Vagina (tissue), 2 donors: ENCODE measurements around the gene LRMDA. TPM values are rescaled to one million over a fixed set of nuclear protein-coding genes. Genes with fewer than 3 reads are reported as not detected.

Experiments used
- DNase-seq, 2 donors: peaks; one replicate each; pipeline ENCODE4 v3.0.0-alpha.2; 2017; ENCODE audit errors: extremely low spot score in 2 of 2
- H3K27ac ChIP-seq: fragments of 200-600 bp; sonication (generic); one replicate; pipeline ENCODE4 v1.5.1; 2019
- H3K27me3 ChIP-seq: fragments of 200-600 bp; sonication (generic); one replicate; pipeline ENCODE4 v1.5.1; 2019
- H3K36me3 ChIP-seq, 2 donors: fragments of 200-600 bp; sonication (generic); one replicate each; pipeline ENCODE4 v1.5.1; 2017 to 2019
- H3K4me1 ChIP-seq: fragments of 200-600 bp; sonication (generic); one replicate; pipeline ENCODE4 v1.5.1; 2019
- H3K4me3 ChIP-seq, 2 donors: fragments of 200-600 bp; sonication (generic); 1 replicate in 1 of 2; 2 replicates in 1 of 2; pipeline ENCODE4 v1.5.1; 2016 to 2019
- H3K9me3 ChIP-seq: fragments of 200-600 bp; sonication (generic); one replicate; pipeline ENCODE4 v1.5.1; 2019
- POLR2A ChIP-seq, 2 donors: fragments of 450-650 bp; IDR thresholded peaks; one replicate each; pipeline ENCODE4 v1.6.1; 2017; ENCODE audit warnings: antibody characterized with exemption in 2 of 2, mild to moderate bottlenecking in 2 of 2, moderate library complexity in 2 of 2
- POLR2AphosphoS5 ChIP-seq, 2 donors: sonication (generic); formaldehyde crosslinking; IDR thresholded peaks; one replicate each; pipeline ENCODE4 v1.9.0; 2017; ENCODE audit warnings: antibody characterized with exemption in 2 of 2, mild to moderate bottlenecking in 2 of 2, low read depth in 1 of 2; ENCODE audit not compliant: insufficient read depth in 1 of 2
- intact Hi-C: fragments of 100-400 bp; cut with DNase I; formaldehyde crosslinking; loops from one replicate; pipeline ENCODE4 v1.15.1; 2023
- total RNA-seq: library from RNA; depleted of rRNA; stranded (reverse); fragments of >200 nt; gene quantifications from one replicate; pipeline ENCODE4 v1.2.3, GENCODE V29; 2016
- TF ChIP-seq, protein P1 (sequence below), 3 experiments: fragments of 450-650 bp in 2 of 3; fragments of 200-600 bp in 1 of 3; sonication (generic) in 1 of 3; IDR thresholded peaks; one replicate each; pipeline ENCODE4 v1.5.1; 2017 to 2019; ENCODE audit warnings: antibody characterized with exemption in 3 of 3, mild to moderate bottlenecking in 2 of 3, moderate library complexity in 2 of 3

LRMDA gene
- total RNA-seq, 1 donor from 2014 or later, result 22.6 TPM

- intact Hi-C loops, result no loop called here
- H3K4me1 ChIP-seq, result no peaks in the 10 kb centered on the region
- TF ChIP-seq POLR2AphosphoS5 (IDR thresholded peaks at IDR 0.05; ENCODE audit: insufficient read depth in 1 of 2, low read depth in 1 of 2) (no peak), POLR2A (IDR thresholded peaks at IDR 0.05) (no peak)
- TF ChIP-seq, protein P1, sequence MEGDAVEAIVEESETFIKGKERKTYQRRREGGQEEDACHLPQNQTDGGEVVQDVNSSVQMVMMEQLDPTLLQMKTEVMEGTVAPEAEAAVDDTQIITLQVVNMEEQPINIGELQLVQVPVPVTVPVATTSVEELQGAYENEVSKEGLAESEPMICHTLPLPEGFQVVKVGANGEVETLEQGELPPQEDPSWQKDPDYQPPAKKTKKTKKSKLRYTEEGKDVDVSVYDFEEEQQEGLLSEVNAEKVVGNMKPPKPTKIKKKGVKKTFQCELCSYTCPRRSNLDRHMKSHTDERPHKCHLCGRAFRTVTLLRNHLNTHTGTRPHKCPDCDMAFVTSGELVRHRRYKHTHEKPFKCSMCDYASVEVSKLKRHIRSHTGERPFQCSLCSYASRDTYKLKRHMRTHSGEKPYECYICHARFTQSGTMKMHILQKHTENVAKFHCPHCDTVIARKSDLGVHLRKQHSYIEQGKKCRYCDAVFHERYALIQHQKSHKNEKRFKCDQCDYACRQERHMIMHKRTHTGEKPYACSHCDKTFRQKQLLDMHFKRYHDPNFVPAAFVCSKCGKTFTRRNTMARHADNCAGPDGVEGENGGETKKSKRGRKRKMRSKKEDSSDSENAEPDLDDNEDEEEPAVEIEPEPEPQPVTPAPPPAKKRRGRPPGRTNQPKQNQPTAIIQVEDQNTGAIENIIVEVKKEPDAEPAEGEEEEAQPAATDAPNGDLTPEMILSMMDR (IDR thresholded peaks at IDR 0.05), result no peak
- H3K36me3 ChIP-seq, result no peaks in the 10 kb centered on the region
- DNase-seq, result no peak
- no peaks in the 10 kb centered on the region for H3K9me3 ChIP-seq
- H3K27me3 ChIP-seq, result no peaks in the 10 kb centered on the region
- no peak overlapping the region for H3K27ac ChIP-seq
- H3K4me3 ChIP-seq, result no peak overlapping the region
Measured at GRCh38 chr10:76404531-76404930, 973.1 kb downstream of the LRMDA start.

- Histone ChIP-seq H3K4me1 (no peaks in the 10 kb centered on the region), H3K4me3 (no peak overlapping the region), H3K9me3 (no peaks in the 10 kb centered on the region), H3K27me3 (no peaks in the 10 kb centered on the region), H3K36me3 (no peaks in the 10 kb centered on the region), H3K27ac (no peak overlapping the region)
- no peak for DNase-seq
- TF ChIP-seq POLR2A (IDR thresholded peaks at IDR 0.05), result no peak
- intact Hi-C loops, result no loop called here
Measured at GRCh38 chr10:76405922-76406321, 974.5 kb downstream of the LRMDA start.

DNA sequence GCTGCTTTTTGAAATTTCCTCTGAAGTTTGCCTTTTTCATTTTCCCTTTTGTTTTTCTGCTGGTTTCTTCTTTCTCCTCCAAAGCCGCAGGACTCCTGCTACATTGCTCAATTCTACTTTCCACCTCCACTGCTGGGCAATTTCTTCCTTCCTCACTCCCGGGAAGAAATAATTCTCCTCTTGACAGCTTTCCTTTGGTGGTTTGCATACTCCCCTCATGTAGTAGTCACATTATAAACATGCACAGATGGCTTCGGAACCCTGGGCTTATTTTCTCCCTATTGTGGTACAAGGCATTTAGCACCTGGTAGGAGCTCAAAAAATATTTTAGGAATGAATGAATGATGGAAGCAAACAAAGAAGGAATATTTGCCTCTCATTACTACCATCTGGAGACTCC, 977.2 kb downstream of the LRMDA start:
- H3K27me3 ChIP-seq, result no peaks in the 10 kb centered on the region
- H3K4me3 ChIP-seq, result no peak overlapping the region
- no peaks in the 10 kb centered on the region for H3K9me3 ChIP-seq
- no peaks in the 10 kb centered on the region for H3K36me3 ChIP-seq
- TF ChIP-seq POLR2A (IDR thresholded peaks at IDR 0.05), result no peak
- no peak for TF ChIP-seq POLR2AphosphoS5 (IDR thresholded peaks at IDR 0.05; ENCODE audit: insufficient read depth in 1 of 2, low read depth in 1 of 2)
- TF ChIP-seq, protein P1 (IDR thresholded peaks at IDR 0.05), result no peak
- intact Hi-C loops, result no loop called here
- no peak for DNase-seq
- no peak overlapping the region for H3K27ac ChIP-seq
- H3K4me1 ChIP-seq, result no peaks in the 10 kb centered on the region

DNA sequence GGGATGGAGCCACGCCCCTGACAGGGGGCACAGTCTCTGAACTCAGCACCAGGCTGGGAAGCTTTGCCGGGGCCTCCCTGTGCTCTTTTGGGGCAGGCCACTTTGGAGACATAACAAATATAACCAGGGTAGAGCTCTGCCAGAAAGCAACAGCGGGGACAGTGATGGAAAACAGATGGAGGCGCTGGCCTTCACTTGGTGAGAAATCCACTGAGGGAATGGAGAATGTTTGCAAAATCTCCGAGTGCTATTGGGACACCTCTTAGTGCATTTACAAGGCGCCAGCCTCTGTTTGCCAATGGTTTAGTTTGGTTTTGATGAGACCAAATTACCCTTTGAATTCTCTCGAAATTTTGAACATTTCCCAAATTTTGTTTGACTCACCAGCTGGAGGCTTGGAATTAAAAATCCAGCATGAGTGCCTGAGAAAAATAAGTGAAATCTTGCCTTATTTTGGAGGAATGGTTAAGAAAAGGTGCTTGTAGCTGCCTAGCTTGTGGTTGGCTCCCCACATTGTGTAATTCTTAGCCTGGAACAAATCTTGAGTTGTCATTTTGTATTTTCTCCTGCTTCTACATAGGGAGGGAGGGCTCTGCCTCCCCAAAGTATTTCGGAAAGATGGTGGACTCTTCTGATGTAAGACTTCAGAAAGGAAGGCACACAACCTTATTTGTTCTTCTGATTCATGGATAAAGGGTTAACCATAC, 980.5 kb downstream of the LRMDA start:
- intact Hi-C loops, result no loop called here
- Histone ChIP-seq H3K9me3 (no peaks in the 10 kb centered on the region), H3K4me1 (no peaks in the 10 kb centered on the region), H3K27ac (peak overlapping the region; percentile 53), H3K27me3 (no peaks in the 10 kb centered on the region), H3K4me3 (no peak overlapping the region), H3K36me3 (no peaks in the 10 kb centered on the region)
- TF ChIP-seq, protein P1 (IDR thresholded peaks at IDR 0.05), result no peak
- TF ChIP-seq POLR2AphosphoS5 (IDR thresholded peaks at IDR 0.05; ENCODE audit: insufficient read depth in 1 of 2, low read depth in 1 of 2), result peak in 1 of 2 donors; percentile 73
- no peak for TF ChIP-seq POLR2A (IDR thresholded peaks at IDR 0.05)
- DNase-seq, result peak in 1 of 2 donors; percentile 94

GRCh38 chr10:76415554-76415953, 984.1 kb downstream of the LRMDA start:
- no peak overlapping the region for H3K27ac ChIP-seq
- no peaks in the 10 kb centered on the region for H3K36me3 ChIP-seq
- DNase-seq, result no peak
- H3K4me3 ChIP-seq, result no peak overlapping the region
- no peaks in the 10 kb centered on the region for H3K27me3 ChIP-seq
- H3K4me1 ChIP-seq, result no peaks in the 10 kb centered on the region
- H3K9me3 ChIP-seq, result no peaks in the 10 kb centered on the region
- TF ChIP-seq, protein P1 (IDR thresholded peaks at IDR 0.05), result no peak
- TF ChIP-seq POLR2AphosphoS5 (IDR thresholded peaks at IDR 0.05; ENCODE audit: insufficient read depth in 1 of 2, low read depth in 1 of 2), result no peak
- TF ChIP-seq POLR2A (IDR thresholded peaks at IDR 0.05), result no peak
- intact Hi-C loops, result no loop called here
